Measurements from ENCODE around the gene OR1M1. TPM values are rescaled to one million over a fixed set of nuclear protein-coding genes. Genes with fewer than 3 reads are reported as not detected.

OR1M1 gene
- polyA plus RNA-seq, 3 donors: not detected

DNA sequence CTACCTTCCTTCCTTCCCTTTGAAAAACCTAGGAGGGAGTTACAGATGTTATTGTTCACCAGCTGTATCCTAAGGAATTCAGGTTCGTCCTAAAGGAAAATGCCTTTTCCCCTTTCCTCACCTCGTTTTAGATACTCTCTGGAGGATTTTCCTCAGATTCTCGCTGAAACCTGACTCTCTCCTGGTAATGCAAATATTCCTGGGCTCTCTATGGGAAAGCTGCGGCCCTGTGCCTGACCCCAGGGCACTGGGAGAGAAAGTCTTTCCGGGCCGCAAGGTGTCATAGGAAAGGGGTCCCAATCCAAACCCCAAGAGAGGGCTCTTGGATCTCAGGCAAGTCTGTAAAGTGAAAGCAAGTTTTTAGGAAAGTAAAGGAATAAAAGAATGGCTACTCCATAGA lies 13.1 kb upstream of the OR1M1 start:
- peaks cover 0 to 5% (median 0%) of the 10 kb centered on the region in 3 donors for H3K27me3 Mint-ChIP-seq (ENCODE audit: low read depth in 3 of 3)
- intact Hi-C loops (cut with micrococcal nuclease): loop anchor here in 1 of 2 donors (10.0 kb wide), 1 partner anchor 489 kb away; no protein-coding TSS in a partner anchor
- 88% methylated on average over 3 of the region's 6 CpGs for WGBS (ENCODE audit: insufficient coverage)

DNA sequence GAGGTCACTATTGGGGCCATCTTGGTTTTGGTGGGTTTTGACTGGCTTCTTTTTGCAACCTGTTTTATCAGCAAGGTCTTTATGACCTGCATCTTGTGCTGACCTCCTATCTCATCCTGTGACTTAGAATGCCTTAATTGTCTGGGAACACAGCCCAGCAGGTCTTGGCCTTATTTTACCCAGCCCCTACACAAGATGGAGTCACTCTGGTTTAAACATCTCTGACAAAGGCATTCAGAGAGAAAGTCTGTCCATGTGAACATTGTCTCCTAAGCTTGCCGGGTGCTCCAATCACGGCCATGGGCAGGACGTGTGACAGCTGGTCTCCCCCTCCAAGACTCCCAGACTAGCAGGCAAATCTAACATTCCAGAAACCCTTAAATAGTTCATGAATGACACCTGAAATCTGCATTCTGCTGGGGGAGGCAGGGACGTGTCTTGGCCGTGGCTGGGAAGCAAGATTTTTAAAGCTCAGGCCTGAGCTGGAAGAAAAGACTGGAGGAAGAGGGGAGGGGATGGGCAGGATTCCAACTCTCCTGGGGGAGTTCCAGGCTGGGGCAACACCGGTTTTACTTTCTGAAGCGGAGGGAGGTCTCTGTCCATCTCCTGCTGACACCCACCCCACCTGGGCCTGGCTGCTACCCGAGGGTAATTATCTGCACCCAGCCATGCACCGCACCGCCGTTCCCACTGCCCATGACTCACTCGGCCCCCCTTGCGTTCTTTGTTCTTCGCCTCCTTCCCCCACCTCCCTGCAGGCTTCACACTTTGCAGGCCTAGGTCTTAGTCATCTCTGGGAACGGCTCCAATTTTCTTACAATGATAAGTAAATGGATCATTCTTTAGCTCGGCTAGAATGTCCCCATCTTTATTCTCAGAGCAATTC lies 11.6 kb upstream of the OR1M1 start:
- WGBS (ENCODE audit: insufficient coverage): 67% methylated on average over 6 of the region's 16 CpGs
- H3K4me2 ChIP-seq (replicated peaks; ENCODE audit: extremely low read depth, low read length, poor library complexity, severe bottlenecking): no peak overlapping the region
- intact Hi-C loops (cut with micrococcal nuclease): loop anchor here in 1 of 2 donors (10.0 kb wide), 1 partner anchor 491 kb away; no protein-coding TSS in a partner anchor

More for the DNA sequence above, 13.1 kb upstream of the OR1M1 start:
- Histone ChIP-seq H3K9ac (ENCODE audit: insufficient read depth, low read length, poor library complexity, severe bottlenecking) (no peak overlapping the region), H3K4me3 (replicated peaks in 1 of 3; ENCODE audit: low read depth in 2 of 3, low read length in 3 of 3) (no peak overlapping the region), H2AFZ (ENCODE audit: insufficient read depth, low read depth, low read length, poor library complexity, severe bottlenecking) (no peak overlapping the region), H3K4me2 (replicated peaks; ENCODE audit: extremely low read depth, low read length, poor library complexity, severe bottlenecking) (no peak overlapping the region), H3K36me3 (replicated peaks in 1 of 2; ENCODE audit: control insufficient read depth in 1 of 2, insufficient read depth in 2 of 2, low read length in 2 of 2) (no peaks in the 10 kb centered on the region), H3K27ac (ENCODE audit: low read depth in 1 of 2, low read length in 2 of 2) (no peak overlapping the region), H3K9me3 (replicated peaks in 1 of 2; ENCODE audit: control insufficient read depth in 1 of 2, insufficient read depth in 1 of 2, low read length in 2 of 2) (no peaks in the 10 kb centered on the region), H3K4me1 (ENCODE audit: control insufficient read depth in 1 of 2, insufficient read depth in 2 of 2, low read length in 2 of 2) (no peaks in the 10 kb centered on the region), H3K27me3 (ENCODE audit: control insufficient read depth in 2 of 2, insufficient read depth in 2 of 2, low read length in 2 of 2) (no peaks in the 10 kb centered on the region), H3K79me2 (ENCODE audit: insufficient read depth, low read length) (no peaks in the 10 kb centered on the region), H4K20me1 (ENCODE audit: insufficient read depth, low read length) (no peaks in the 10 kb centered on the region)
- no peaks in the 10 kb centered on the region for H3K4me1 Mint-ChIP-seq
- H3K9me3 Mint-ChIP-seq: no peaks in the 10 kb centered on the region
- no peak overlapping the region for H3K4me3 Mint-ChIP-seq
- no peak for DNase-seq
- H3K27ac Mint-ChIP-seq: no peak overlapping the region
- H3K36me3 Mint-ChIP-seq: no peaks in the 10 kb centered on the region
- TF ChIP-seq CTCF (IDR thresholded peaks at IDR 0.05): no peak

More for the DNA sequence above, 11.6 kb upstream of the OR1M1 start:
- no peaks in the 10 kb centered on the region for H3K4me1 ChIP-seq (ENCODE audit: control insufficient read depth in 1 of 2, insufficient read depth in 2 of 2, low read length in 2 of 2)
- no peak for TF ChIP-seq CTCF (IDR thresholded peaks at IDR 0.05)
- Mint-ChIP-seq H3K27ac (no peak overlapping the region), H3K9me3 (no peaks in the 10 kb centered on the region), H3K4me1 (no peaks in the 10 kb centered on the region), H3K27me3 (ENCODE audit: low read depth in 3 of 3) (peaks cover 0 to 10% (median 0%) of the 10 kb centered on the region in 3 donors), H3K36me3 (no peaks in the 10 kb centered on the region), H3K4me3 (no peak overlapping the region)
- H3K27me3 ChIP-seq (ENCODE audit: control insufficient read depth in 2 of 2, insufficient read depth in 2 of 2, low read length in 2 of 2): no peaks in the 10 kb centered on the region
- no peak overlapping the region for H3K4me3 ChIP-seq (replicated peaks in 1 of 3; ENCODE audit: low read depth in 2 of 3, low read length in 3 of 3)
- no peaks in the 10 kb centered on the region for H3K9me3 ChIP-seq (replicated peaks in 1 of 2; ENCODE audit: control insufficient read depth in 1 of 2, insufficient read depth in 1 of 2, low read length in 2 of 2)
- peak in 1 of 3 donors; percentile 8 for DNase-seq
- no peak overlapping the region for H3K27ac ChIP-seq (ENCODE audit: low read depth in 1 of 2, low read length in 2 of 2)
- no peaks in the 10 kb centered on the region for H3K36me3 ChIP-seq (replicated peaks in 1 of 2; ENCODE audit: control insufficient read depth in 1 of 2, insufficient read depth in 2 of 2, low read length in 2 of 2)
- H3K9ac ChIP-seq (ENCODE audit: insufficient read depth, low read length, poor library complexity, severe bottlenecking): no peak overlapping the region
- no peak overlapping the region for H2AFZ ChIP-seq (ENCODE audit: insufficient read depth, low read depth, low read length, poor library complexity, severe bottlenecking)
- no peaks in the 10 kb centered on the region for H3K79me2 ChIP-seq (ENCODE audit: insufficient read depth, low read length)
- H4K20me1 ChIP-seq (ENCODE audit: insufficient read depth, low read length): no peaks in the 10 kb centered on the region

Measured in CD14-positive monocyte (primary cell).